ENCODE data around the gene REV1. TPM values are rescaled to one million over a fixed set of nuclear protein-coding genes. Genes with fewer than 3 reads are reported as not detected.

Gene REV1
- total and polyA plus RNA-seq, 2 of the 4 experiments (the other 2 are of a cell fraction) = 13.4 to 30.1 TPM

- Histone ChIP-seq H3K4me3 (ENCODE audit: insufficient read depth, low read depth, low read length) (no peak overlapping the region), H3K23ac (ENCODE audit: low read depth, low read length) (no peak overlapping the region), H3K14ac (replicated peaks; ENCODE audit: low read depth, low read length) (no peak overlapping the region), H3K18ac (ENCODE audit: low read depth, low read length) (peak overlapping the region; percentile 46; the same call in 1 of the 2 replicates), H3K4me2 (ENCODE audit: low read depth, low read length) (no peak overlapping the region), H3K9me3 (ENCODE audit: control insufficient read depth, insufficient read depth, low read length) (no peaks in the 10 kb centered on the region), H4K20me1 (ENCODE audit: insufficient read depth, low read length) (peaks cover 6% of the 10 kb centered on the region), H3K79me1 (ENCODE audit: low read depth in 1 of 2, low read length in 2 of 2) (peaks cover 26 to 34% of the 10 kb centered on the region in 2 experiments), H2AK9ac (replicated peaks; ENCODE audit: low read depth, low read length, poor library complexity) (no peak overlapping the region), H4K91ac (ENCODE audit: insufficient read depth, low read depth, low read length) (no peak overlapping the region), H2BK5ac (ENCODE audit: low read depth, low read length, poor library complexity, severe bottlenecking) (no peak overlapping the region), H4K8ac (ENCODE audit: low read depth in 2 of 2, low read length in 2 of 2) (0 out of 4 replicates have a peak overlapping the region, but pooled peaks of 1 of the 2 experiments have one; percentile 67), H2AK5ac (ENCODE audit: low read depth, low read length) (no peak overlapping the region), H3K4ac (ENCODE audit: low read depth, low read length) (no peak overlapping the region), H4K5ac (ENCODE audit: low read depth, low read length) (peak overlapping the region; percentile 22), H3K27me3 (ENCODE audit: control insufficient read depth, insufficient read depth, low read length) (no peaks in the 10 kb centered on the region), H3K36me3 (ENCODE audit: control insufficient read depth, insufficient read depth, low read length) (peaks cover 11% of the 10 kb centered on the region), H3K9me1 (ENCODE audit: insufficient read depth, low read length) (no peaks in the 10 kb centered on the region), H3K9ac (ENCODE audit: low read depth, low read length) (no peak overlapping the region), H2BK20ac (ENCODE audit: low read depth, low read length) (0 out of 2 replicates have a peak overlapping the region, but pooled peaks have one; percentile 5), H2BK15ac (ENCODE audit: low read depth, low read length) (no peak overlapping the region), H3K56ac (ENCODE audit: extremely low read depth, insufficient read depth, low read length) (no peak overlapping the region), H2AFZ (replicated peaks; ENCODE audit: low read length, poor library complexity) (no peak overlapping the region), H3K27ac (ENCODE audit: insufficient read depth, low read length) (no peak overlapping the region), H2BK120ac (ENCODE audit: low read depth, low read length) (no peak overlapping the region), H3K4me1 (ENCODE audit: control insufficient read depth, insufficient read depth, low read length) (peaks cover 11% of the 10 kb centered on the region)
- DNase-seq = no peak
- CTCF ChIA-PET = interaction anchor here (0.6 kb wide), 1 partner anchor 13 kb away, joined by 4 read pairs; no protein-coding TSS in a partner anchor
- BruUV-seq (replicated peaks) = no TSS peak
- intact Hi-C loops (cut with micrococcal nuclease) = no loop called here
- no peak for ATAC-seq (ENCODE audit: low read depth)
- dilution Hi-C loops (cut with HindIII; ENCODE audit: low sequenced_read_pairs, unreplicated experiment) = no loop called here
- POLR2A ChIA-PET (ENCODE audit: unreplicated experiment) = no interaction called here
- in situ Hi-C loops (cut with MboI; ENCODE audit: low sequenced_read_pairs) = no loop called here
- WGBS, 2 experiments (ENCODE audit: extremely low coverage in 2 of 2, insufficient read length in 1 of 2) = no CpG with 5 or more reads among the region's 2 CpGs
- TF ChIP-seq MAFK (IDR thresholded peaks at IDR 0.05; ENCODE audit: low read depth, low read length) (no peak), RAD21 (IDR thresholded peaks at IDR 0.05; ENCODE audit: low read length) (no peak), FOS (IDR thresholded peaks at IDR 0.05; ENCODE audit: low read depth, low read length) (no peak), USF2 (IDR thresholded peaks at IDR 0.05; ENCODE audit: low read depth, low read length) (no peak), SMC3 (IDR thresholded peaks at IDR 0.05; ENCODE audit: low read depth, low read length) (no peak), NFE2L2 (IDR thresholded peaks at IDR 0.05; ENCODE audit: low read depth, low read length) (no peak), RCOR1 (IDR thresholded peaks at IDR 0.05; ENCODE audit: insufficient replicate concordance, low read length) (no peak), CEBPB (IDR thresholded peaks at IDR 0.05; ENCODE audit: low read depth, low read length) (no peak), POLR2A (IDR thresholded peaks at IDR 0.05; ENCODE audit: low read depth, low read length) (no peak), ELK1 (IDR thresholded peaks at IDR 0.05; ENCODE audit: borderline replicate concordance, low read depth, low read length) (no peak), MAZ (IDR thresholded peaks at IDR 0.05; ENCODE audit: borderline replicate concordance, low read depth, low read length) (no peak), MXI1 (IDR thresholded peaks at IDR 0.05; ENCODE audit: borderline replicate concordance, low read depth, low read length) (no peak), BHLHE40 (IDR thresholded peaks at IDR 0.05; ENCODE audit: low read depth, low read length) (no peak), RFX5 (IDR thresholded peaks at IDR 0.05; ENCODE audit: low read depth, low read length) (no peak), CHD1 (IDR thresholded peaks at IDR 0.05; ENCODE audit: low read depth, low read length) (no peak), CTCF (conservative IDR thresholded peaks at IDR 0.05; ENCODE audit: low read depth, low read length) (no peak)
These were observed 45.6 kb downstream of the REV1 start for GRCh38 chr2:99444222-99444621.
